Liver (tissue), 3 donors: ENCODE measurements around the gene CCDC136.

Experiments
- EGR1 ChIP-seq, 2 donors: IDR thresholded peaks; 2 replicates each; pipeline ENCODE4 v1.6.1; 2016 to 2018; ENCODE audit warnings: antibody characterized with exemption in 2 of 2, low read depth in 2 of 2
- GABPA ChIP-seq, 2 donors: IDR thresholded peaks in 1 of 2; conservative IDR thresholded peaks in 1 of 2; 2 replicates each; pipeline ENCODE4 v1.6.1; 2016; ENCODE audit warnings: antibody characterized with exemption in 2 of 2, mild to moderate bottlenecking in 1 of 2, moderate library complexity in 1 of 2
- HNF4G ChIP-seq: IDR thresholded peaks from 2 replicates; pipeline ENCODE4 v1.6.1; 2016; ENCODE audit warnings: antibody characterized with exemption
- JUND ChIP-seq, 2 donors: IDR thresholded peaks; 2 replicates each; pipeline ENCODE4 v1.6.1; 2016; ENCODE audit warnings: antibody characterized with exemption in 2 of 2
- RAD21 ChIP-seq, 2 donors: IDR thresholded peaks; 2 replicates each; pipeline ENCODE4 v1.6.1; 2016; ENCODE audit warnings: antibody characterized with exemption in 2 of 2, mild to moderate bottlenecking in 2 of 2
- SP1 ChIP-seq: IDR thresholded peaks from 2 replicates; pipeline ENCODE4 v1.6.1; 2018; ENCODE audit warnings: antibody characterized with exemption, mild to moderate bottlenecking
- TAF1 ChIP-seq: conservative IDR thresholded peaks from 2 replicates; pipeline ENCODE4 v1.6.1; 2016; ENCODE audit warnings: antibody characterized with exemption, mild to moderate bottlenecking
- YY1 ChIP-seq: IDR thresholded peaks from 2 replicates; pipeline ENCODE4 v1.6.1; 2016; ENCODE audit warnings: antibody characterized with exemption, mild to moderate bottlenecking
- TF ChIP-seq, protein P1 (sequence below): fragments of 150-350 bp; IDR thresholded peaks from 2 replicates; pipeline ENCODE4 v1.5.1; 2017; ENCODE audit warnings: improper control_type of control experiment, low read depth, low read length; ENCODE audit not compliant: missing input control
- TF ChIP-seq, protein P2 (sequence below): IDR thresholded peaks from 2 replicates; pipeline ENCODE4 v1.6.1; 2016; ENCODE audit warnings: antibody characterized with exemption, mild to moderate bottlenecking
- TF ChIP-seq, protein P3 (sequence below): IDR thresholded peaks from 2 replicates; pipeline ENCODE4 v1.6.1; 2016; ENCODE audit warnings: antibody characterized with exemption
- donor health status: healthy.
- donor health status: healthy.

DNA sequence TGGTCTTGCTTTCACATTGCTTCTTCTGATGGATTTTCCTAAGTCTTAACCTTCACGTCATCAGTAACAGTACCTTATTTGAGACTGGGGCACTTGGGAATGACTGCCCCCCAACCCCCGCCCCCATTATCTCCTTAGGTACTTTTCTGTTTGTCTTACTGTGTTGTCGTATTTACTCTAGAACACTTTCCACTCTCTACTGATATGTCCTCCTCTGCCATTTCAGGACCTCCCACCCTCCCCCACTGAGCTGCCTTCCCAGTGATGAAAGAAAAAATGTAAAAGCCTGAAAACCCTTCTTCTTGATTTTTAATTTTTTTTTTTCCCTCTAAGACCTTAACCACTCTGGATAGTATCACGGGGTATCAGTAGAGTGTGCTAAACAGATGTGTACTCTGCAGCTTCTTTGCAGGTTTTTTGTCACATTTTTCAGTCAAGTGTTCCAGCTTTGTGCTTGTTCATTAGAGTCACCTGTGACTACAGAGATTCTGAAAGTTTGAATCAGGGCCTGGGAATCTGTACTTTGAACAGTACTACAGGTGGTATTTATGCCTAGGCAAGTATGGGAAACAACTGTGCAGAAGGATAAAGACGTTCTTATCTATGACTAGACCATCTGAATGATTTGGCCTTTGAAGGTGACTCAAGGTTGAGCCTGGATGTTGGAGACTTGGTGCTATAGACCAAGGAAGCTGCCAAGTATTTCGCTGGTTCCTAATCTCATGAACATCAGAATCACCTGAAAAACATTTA, 44.3 kb upstream of the CCDC136 start:
- TF ChIP-seq, protein P1, sequence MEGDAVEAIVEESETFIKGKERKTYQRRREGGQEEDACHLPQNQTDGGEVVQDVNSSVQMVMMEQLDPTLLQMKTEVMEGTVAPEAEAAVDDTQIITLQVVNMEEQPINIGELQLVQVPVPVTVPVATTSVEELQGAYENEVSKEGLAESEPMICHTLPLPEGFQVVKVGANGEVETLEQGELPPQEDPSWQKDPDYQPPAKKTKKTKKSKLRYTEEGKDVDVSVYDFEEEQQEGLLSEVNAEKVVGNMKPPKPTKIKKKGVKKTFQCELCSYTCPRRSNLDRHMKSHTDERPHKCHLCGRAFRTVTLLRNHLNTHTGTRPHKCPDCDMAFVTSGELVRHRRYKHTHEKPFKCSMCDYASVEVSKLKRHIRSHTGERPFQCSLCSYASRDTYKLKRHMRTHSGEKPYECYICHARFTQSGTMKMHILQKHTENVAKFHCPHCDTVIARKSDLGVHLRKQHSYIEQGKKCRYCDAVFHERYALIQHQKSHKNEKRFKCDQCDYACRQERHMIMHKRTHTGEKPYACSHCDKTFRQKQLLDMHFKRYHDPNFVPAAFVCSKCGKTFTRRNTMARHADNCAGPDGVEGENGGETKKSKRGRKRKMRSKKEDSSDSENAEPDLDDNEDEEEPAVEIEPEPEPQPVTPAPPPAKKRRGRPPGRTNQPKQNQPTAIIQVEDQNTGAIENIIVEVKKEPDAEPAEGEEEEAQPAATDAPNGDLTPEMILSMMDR = no peak
- no peak for TF ChIP-seq TAF1
- no peak for TF ChIP-seq JUND (IDR thresholded peaks at IDR 0.05)
- no peak for TF ChIP-seq GABPA (IDR thresholded peaks at IDR 0.05 in 1 of 2, conservative IDR thresholded peaks at IDR 0.05 in 1 of 2)
- TF ChIP-seq, protein P2, sequence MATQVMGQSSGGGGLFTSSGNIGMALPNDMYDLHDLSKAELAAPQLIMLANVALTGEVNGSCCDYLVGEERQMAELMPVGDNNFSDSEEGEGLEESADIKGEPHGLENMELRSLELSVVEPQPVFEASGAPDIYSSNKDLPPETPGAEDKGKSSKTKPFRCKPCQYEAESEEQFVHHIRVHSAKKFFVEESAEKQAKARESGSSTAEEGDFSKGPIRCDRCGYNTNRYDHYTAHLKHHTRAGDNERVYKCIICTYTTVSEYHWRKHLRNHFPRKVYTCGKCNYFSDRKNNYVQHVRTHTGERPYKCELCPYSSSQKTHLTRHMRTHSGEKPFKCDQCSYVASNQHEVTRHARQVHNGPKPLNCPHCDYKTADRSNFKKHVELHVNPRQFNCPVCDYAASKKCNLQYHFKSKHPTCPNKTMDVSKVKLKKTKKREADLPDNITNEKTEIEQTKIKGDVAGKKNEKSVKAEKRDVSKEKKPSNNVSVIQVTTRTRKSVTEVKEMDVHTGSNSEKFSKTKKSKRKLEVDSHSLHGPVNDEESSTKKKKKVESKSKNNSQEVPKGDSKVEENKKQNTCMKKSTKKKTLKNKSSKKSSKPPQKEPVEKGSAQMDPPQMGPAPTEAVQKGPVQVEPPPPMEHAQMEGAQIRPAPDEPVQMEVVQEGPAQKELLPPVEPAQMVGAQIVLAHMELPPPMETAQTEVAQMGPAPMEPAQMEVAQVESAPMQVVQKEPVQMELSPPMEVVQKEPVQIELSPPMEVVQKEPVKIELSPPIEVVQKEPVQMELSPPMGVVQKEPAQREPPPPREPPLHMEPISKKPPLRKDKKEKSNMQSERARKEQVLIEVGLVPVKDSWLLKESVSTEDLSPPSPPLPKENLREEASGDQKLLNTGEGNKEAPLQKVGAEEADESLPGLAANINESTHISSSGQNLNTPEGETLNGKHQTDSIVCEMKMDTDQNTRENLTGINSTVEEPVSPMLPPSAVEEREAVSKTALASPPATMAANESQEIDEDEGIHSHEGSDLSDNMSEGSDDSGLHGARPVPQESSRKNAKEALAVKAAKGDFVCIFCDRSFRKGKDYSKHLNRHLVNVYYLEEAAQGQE = no peak
- no peak for TF ChIP-seq SP1
- TF ChIP-seq HNF4G = no peak
- TF ChIP-seq RAD21 (IDR thresholded peaks at IDR 0.05) = no peak
- TF ChIP-seq EGR1 (IDR thresholded peaks at IDR 0.05; ENCODE audit: low read depth in 2 of 2) = no peak
- TF ChIP-seq YY1 = no peak
- TF ChIP-seq, protein P3, sequence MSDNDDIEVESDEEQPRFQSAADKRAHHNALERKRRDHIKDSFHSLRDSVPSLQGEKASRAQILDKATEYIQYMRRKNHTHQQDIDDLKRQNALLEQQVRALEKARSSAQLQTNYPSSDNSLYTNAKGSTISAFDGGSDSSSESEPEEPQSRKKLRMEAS = no peak
